PFSK-1 (cell line): ENCODE results near the gene CDKL4.

Experiments used
- FOXP2 ChIP-seq: optimal IDR thresholded peaks from 2 replicates; pipeline ENCODE3; 2011; ENCODE audit warnings: borderline replicate concordance, control low read depth, inconsistent platforms; ENCODE audit not compliant: insufficient read depth; ENCODE audit errors: extremely low read length, extremely low read depth
- POLR2AphosphoS5 ChIP-seq: IDR thresholded peaks from 2 replicates; pipeline ENCODE4 v1.6.1; 2012; ENCODE audit warnings: low read depth, mild to moderate bottlenecking, control low read depth, low read length, moderate library complexity
- SIN3A ChIP-seq: IDR thresholded peaks from 2 replicates; pipeline ENCODE4 v1.6.1; 2012; ENCODE audit warnings: mild to moderate bottlenecking, low read length, moderate library complexity, borderline replicate concordance; ENCODE audit not compliant: insufficient read depth
- TAF1 ChIP-seq: IDR thresholded peaks from 2 replicates; pipeline ENCODE4 v1.6.1; 2012; ENCODE audit warnings: low read length, control low read depth, borderline replicate concordance; ENCODE audit not compliant: insufficient read depth
- TF ChIP-seq, protein P1 (sequence below), 2 experiments: IDR thresholded peaks; 2 replicates each; pipeline versions ENCODE4 v1.6.1 to v1.8.0; 2011 to 2012; ENCODE audit warnings: low read depth in 2 of 2, low read length in 2 of 2, control low read depth in 1 of 2, inconsistent platforms in 1 of 2, mild to moderate bottlenecking in 1 of 2, moderate library complexity in 1 of 2; ENCODE audit not compliant: insufficient read depth in 1 of 2

DNA sequence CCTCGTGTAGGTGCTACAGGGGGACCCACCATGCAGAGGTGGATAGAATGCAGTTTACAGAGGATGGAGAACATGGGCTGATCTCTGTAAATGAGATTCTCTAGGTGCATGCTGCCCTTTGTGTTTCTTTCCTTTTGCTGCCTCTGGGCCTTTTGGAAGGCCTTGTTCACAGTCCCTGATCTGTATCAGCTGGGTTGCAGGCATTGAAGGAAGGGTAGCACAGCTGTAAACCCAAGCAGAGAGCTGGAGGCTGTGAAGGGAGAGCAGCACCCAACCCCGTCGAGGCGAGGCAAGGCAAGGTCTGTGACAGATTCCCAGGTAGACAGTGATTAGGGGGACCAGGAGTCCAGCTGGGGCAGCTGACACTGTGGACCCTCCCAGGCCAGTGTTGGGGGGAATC is 66.8 kb downstream of the CDKL4 start:
- TF ChIP-seq TAF1 (no peak), SIN3A (no peak), POLR2AphosphoS5 (no peak), FOXP2 (no peak)
- TF ChIP-seq, protein P1, sequence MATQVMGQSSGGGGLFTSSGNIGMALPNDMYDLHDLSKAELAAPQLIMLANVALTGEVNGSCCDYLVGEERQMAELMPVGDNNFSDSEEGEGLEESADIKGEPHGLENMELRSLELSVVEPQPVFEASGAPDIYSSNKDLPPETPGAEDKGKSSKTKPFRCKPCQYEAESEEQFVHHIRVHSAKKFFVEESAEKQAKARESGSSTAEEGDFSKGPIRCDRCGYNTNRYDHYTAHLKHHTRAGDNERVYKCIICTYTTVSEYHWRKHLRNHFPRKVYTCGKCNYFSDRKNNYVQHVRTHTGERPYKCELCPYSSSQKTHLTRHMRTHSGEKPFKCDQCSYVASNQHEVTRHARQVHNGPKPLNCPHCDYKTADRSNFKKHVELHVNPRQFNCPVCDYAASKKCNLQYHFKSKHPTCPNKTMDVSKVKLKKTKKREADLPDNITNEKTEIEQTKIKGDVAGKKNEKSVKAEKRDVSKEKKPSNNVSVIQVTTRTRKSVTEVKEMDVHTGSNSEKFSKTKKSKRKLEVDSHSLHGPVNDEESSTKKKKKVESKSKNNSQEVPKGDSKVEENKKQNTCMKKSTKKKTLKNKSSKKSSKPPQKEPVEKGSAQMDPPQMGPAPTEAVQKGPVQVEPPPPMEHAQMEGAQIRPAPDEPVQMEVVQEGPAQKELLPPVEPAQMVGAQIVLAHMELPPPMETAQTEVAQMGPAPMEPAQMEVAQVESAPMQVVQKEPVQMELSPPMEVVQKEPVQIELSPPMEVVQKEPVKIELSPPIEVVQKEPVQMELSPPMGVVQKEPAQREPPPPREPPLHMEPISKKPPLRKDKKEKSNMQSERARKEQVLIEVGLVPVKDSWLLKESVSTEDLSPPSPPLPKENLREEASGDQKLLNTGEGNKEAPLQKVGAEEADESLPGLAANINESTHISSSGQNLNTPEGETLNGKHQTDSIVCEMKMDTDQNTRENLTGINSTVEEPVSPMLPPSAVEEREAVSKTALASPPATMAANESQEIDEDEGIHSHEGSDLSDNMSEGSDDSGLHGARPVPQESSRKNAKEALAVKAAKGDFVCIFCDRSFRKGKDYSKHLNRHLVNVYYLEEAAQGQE (IDR thresholded peaks at IDR 0.05; ENCODE audit: insufficient read depth in 1 of 2, low read depth in 2 of 2, low read length in 2 of 2): no peak
